GM12873 (cell line): ENCODE results near the gene TMEM185A.

ENCODE experiments used
- CTCF ChIP-seq: IDR thresholded peaks from 2 replicates; pipeline ENCODE4 v1.5.1; 2012; ENCODE audit warnings: low read depth, mild to moderate bottlenecking, moderate library complexity, low read length, control low read depth; ENCODE audit not compliant: insufficient read depth; ENCODE audit errors: missing control alignments

TMEM185A gene

DNA sequence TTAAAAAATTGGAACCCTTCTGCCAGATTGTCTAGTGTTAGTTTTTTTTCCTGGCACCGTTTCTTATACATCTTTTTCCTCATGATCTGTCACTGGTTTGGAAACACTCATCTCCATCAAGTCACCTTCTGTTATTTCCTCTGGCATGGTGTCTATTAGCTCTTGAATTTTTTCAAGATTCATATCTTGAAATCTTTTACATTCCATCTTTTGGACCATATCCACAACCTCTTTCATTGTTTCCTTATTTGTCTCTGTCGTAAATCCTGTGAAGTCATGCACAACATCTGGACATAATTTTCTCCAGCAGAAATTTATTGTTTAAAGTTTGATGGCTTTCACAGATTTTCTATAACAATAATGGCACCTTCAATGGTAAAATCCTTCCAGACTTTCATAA lies 10.2 kb upstream of the TMEM185A start:
- TF ChIP-seq CTCF: no peak

- no peak for TF ChIP-seq CTCF
These were observed 9.8 kb upstream of the TMEM185A start for GRCh38 chrX:149641432-149641831.

DNA sequence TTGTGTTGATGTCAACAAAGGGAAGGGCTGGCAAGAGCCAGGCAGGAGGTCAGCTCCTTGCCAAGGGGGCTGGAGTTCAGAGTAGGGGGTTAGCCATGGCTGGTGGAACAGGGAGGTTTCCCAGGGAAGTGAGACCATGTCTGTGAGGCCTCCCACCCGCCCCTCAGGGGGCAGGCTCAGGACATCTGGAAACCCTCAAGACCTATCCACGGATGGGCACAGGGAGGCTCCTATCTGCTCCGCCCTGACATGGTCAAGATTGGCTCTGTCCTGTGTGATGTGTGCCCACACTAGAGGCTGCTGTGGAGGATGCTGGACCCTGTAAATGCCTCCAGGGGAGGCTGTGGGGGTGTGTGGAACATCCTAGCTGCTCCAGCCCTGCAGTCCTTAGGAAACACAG lies 8.0 kb upstream of the TMEM185A start:
- TF ChIP-seq CTCF: no peak

DNA sequence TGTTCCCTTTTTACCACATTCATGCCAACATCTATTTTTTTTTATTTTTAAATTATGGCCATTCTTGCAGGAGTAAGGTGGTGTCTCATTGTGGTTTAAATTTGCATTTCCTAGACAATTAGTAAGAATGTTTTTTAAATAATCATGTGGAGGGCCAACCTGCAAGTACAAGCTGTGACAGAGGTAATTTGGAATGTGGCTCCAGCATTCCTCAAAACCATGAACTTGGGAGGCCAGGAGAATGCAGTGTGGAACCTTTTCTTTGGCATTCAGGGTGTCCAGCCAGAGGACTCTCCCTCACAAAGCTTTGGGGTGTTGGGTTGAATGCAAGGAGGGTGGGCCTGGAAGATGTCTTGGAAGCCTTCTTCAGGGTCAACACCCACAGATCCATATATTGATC lies 7.3 kb upstream of the TMEM185A start:
- no peak for TF ChIP-seq CTCF

DNA sequence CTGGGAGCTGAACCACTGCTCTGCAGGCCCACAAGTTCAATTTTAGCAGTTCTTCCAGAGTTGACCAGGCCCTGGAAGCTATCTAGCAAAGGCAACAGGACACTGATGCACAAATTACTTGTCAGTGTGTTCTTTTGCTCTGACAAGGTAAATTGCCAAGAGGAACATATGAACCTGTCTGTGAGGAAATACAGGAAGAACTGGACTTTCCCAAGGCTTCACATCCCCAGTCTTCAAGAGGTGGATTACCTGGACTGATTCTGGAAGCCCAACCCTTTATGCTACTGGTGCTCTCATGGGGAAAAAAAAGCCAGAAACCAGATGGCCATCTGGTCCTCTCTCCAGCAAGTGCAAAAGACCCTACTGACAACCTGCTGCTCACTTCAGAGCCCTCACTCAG lies 1.9 kb upstream of the TMEM185A start:
- no peak for TF ChIP-seq CTCF

- no peak for TF ChIP-seq CTCF
These were observed 835 bp downstream of the TMEM185A start for GRCh38 chrX:149630681-149631233.

DNA sequence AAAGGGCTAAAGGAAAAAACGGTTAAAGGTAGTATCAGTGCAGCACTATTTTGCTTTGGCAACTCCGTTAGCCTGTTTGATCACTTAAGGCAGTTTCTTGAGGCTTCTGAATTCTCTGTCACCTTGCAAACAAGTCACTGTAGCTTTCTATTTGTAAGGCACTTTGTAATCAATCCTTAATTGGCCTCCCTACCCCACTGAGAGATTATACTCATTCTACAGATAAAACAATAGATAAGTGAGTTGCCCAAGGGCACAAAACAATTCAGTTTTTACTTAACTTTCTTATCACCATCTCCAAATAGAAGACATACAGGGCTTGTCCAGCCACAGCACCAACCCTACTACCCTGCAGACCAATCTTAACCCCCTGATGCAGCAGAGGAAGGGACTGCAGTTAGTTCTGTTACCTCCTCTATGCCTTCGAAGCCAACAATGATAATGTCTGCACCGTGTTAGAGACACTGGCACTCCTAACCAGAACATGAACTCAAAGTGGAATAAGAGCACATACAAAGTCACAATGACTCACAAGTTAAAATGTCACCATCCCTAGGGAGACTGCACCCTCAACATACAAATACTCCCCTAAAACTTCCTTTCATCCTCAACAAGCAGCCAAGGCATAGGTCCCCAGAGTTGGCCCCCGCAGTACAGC lies 1.7 kb downstream of the TMEM185A start:
- no peak for TF ChIP-seq CTCF

GRCh38 chrX:149628768-149629167 lies 2.8 kb downstream of the TMEM185A start:
- no peak for TF ChIP-seq CTCF
